Spinal cord (tissue), 10 donors: Measurements from ENCODE around the gene NCLN. TPM values are rescaled to one million over a fixed set of nuclear protein-coding genes. Genes with fewer than 3 reads are reported as not detected.
"Not testable (repeated sequence)": the region's sequence is repeated elsewhere in the genome, so short reads cannot be mapped to it uniquely, and the experiment has no call there.

ENCODE experiments used
- DNase-seq, 6 donors: peaks; one replicate each; pipeline versions ENCODE4 v3.0.0 to v3.0.0-alpha.2; 2013 to 2015; ENCODE audit warnings: low spot score in 6 of 6, low read depth in 4 of 6
- H3K27ac ChIP-seq: one replicate; pipeline ENCODE4 v1.5.1; 2013; ENCODE audit warnings: low read depth, low read length, control low read depth
- H3K27me3 ChIP-seq: one replicate; pipeline ENCODE4 v1.6.1; 2013; ENCODE audit warnings: low read length; ENCODE audit not compliant: control insufficient read depth, insufficient read depth
- H3K36me3 ChIP-seq: one replicate; pipeline ENCODE4 v1.6.1; 2013; ENCODE audit warnings: low read length; ENCODE audit not compliant: control insufficient read depth, insufficient read depth
- H3K4me1 ChIP-seq: one replicate; pipeline ENCODE4 v1.6.1; 2013; ENCODE audit warnings: low read length; ENCODE audit not compliant: control insufficient read depth, insufficient read depth
- H3K4me3 ChIP-seq: one replicate; pipeline ENCODE4 v1.5.1; 2013; ENCODE audit warnings: low read depth, low read length, control low read depth
- H3K9me3 ChIP-seq: one replicate; pipeline ENCODE4 v1.6.1; 2013; ENCODE audit warnings: low read length; ENCODE audit not compliant: control insufficient read depth, insufficient read depth
- WGBS: methylation state at CpG from one replicate; pipeline ENCODE4 v1.1.5; 2013; ENCODE audit warnings: missing lambda C conversion rate; ENCODE audit not compliant: insufficient coverage; 5-methylcytosine and 5-hydroxymethylcytosine counted together
- polyA plus RNA-seq, 2 donors: library from polyadenylated mRNA; unstranded; fragments of 120-200 nt; gene quantifications; one replicate each; pipeline ENCODE4 v1.2.1, GENCODE V29; 2013; ENCODE audit not compliant: insufficient read length in 2 of 2
- total RNA-seq, 2 donors: library from RNA; depleted of rRNA in 1 of 2; stranded (reverse); fragments of 120-200 nt in 1 of 2; fragments of >200 nt in 1 of 2; gene quantifications; one replicate each; pipeline versions ENCODE4 v1.2.3 to v1.2.4, GENCODE V29; 2013 to 2014
- donor health status: healthy.

Gene NCLN
- total and polyA plus RNA-seq, 4 donors, result 12.1 to 55.4 (median 31.2) TPM

- Histone ChIP-seq H3K27me3 (no peaks in the 10 kb centered on the region), H3K4me3 (no peak overlapping the region), H3K36me3 (peaks cover 80% of the 10 kb centered on the region), H3K9me3 (no peaks in the 10 kb centered on the region), H3K27ac (no peak overlapping the region), H3K4me1 (peaks cover 4% of the 10 kb centered on the region)
- DNase-seq, result no peak
- 91% methylated on average over 17 of the region's 17 CpGs for WGBS
Measured at GRCh38 chr19:3194106-3195087, 8.7 kb downstream of the NCLN start.

DNA sequence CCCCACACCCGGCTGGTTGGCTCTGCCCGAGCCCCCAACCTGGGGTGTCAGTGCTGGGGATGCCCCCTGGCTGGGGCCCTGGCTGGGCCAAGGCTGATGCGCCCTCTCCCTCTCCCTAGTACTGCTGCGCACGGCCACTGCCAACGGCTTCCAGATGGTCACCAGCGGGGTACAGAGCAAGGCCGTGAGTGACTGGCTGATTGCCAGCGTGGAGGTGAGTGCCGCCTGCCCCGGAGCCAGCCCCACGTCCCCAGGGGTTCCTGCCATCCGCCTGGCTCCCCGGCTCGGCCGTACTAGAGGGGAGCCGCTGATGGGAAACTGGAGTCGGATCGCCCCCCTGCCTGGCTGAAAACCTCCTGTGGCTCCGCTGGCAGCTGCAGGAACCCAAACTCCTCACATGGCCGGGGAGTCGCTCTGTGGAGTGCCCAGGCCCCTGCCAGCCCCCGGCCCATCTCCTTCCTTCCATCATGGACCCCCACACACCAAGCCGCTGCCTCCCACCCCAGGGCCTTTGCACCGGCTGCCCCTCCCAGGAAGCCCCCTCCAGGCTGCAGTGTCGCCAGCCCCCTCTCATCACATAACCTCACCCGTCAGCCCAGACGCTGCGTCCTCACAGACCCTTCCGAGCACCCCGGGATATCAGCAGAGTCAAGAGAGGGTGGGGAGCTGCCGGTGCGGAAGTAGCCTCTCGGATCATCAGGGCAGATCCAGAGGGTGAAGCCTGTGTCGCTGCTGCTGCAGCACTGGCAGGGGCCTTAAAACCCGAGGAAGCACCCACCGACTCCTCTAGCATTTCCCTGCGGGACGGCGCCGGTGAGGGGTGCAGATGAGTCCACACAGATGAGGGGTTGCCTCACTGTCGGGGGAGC, 10.6 kb downstream of the NCLN start:
- DNase-seq, result no peak

GRCh38 chr19:3196933-3197205, 11.1 kb downstream of the NCLN start:
- no peak overlapping the region for H3K4me3 ChIP-seq
- no peaks in the 10 kb centered on the region for H3K4me1 ChIP-seq
- peaks cover 82% of the 10 kb centered on the region for H3K36me3 ChIP-seq
- no peaks in the 10 kb centered on the region for H3K27me3 ChIP-seq
- DNase-seq, result no peak
- no peaks in the 10 kb centered on the region for H3K9me3 ChIP-seq
- 93% methylated on average over 14 of the region's 14 CpGs for WGBS
- no peak overlapping the region for H3K27ac ChIP-seq

More for the DNA sequence above, 10.6 kb downstream of the NCLN start:
- Histone ChIP-seq H3K27ac (no peak overlapping the region), H3K27me3 (no peaks in the 10 kb centered on the region), H3K4me1 (no peaks in the 10 kb centered on the region), H3K36me3 (peaks cover 79% of the 10 kb centered on the region), H3K9me3 (no peaks in the 10 kb centered on the region), H3K4me3 (no peak overlapping the region)
- 88% methylated on average over 40 of the region's 42 CpGs for WGBS

GRCh38 chr19:3198901-3199700, 13.4 kb downstream of the NCLN start:
- H3K36me3 ChIP-seq, result peaks cover 83% of the 10 kb centered on the region

GRCh38 chr19:3201072-3201700, 15.5 kb downstream of the NCLN start:
- Histone ChIP-seq H3K27ac (no peak overlapping the region), H3K36me3 (peaks cover 93% of the 10 kb centered on the region), H3K27me3 (no peaks in the 10 kb centered on the region), H3K9me3 (no peaks in the 10 kb centered on the region), H3K4me1 (no peaks in the 10 kb centered on the region), H3K4me3 (no peak overlapping the region)
- DNase-seq, result no peak
- 93% methylated on average over 31 of the region's 39 CpGs for WGBS

More at GRCh38 chr19:3198901-3199700, 13.4 kb downstream of the NCLN start:
- Histone ChIP-seq H3K27me3 (no peaks in the 10 kb centered on the region), H3K4me3 (no peak overlapping the region), H3K9me3 (no peaks in the 10 kb centered on the region), H3K27ac (no peak overlapping the region), H3K4me1 (no peaks in the 10 kb centered on the region)
- 92% methylated on average over 38 of the region's 43 CpGs for WGBS
- no peak for DNase-seq

DNA sequence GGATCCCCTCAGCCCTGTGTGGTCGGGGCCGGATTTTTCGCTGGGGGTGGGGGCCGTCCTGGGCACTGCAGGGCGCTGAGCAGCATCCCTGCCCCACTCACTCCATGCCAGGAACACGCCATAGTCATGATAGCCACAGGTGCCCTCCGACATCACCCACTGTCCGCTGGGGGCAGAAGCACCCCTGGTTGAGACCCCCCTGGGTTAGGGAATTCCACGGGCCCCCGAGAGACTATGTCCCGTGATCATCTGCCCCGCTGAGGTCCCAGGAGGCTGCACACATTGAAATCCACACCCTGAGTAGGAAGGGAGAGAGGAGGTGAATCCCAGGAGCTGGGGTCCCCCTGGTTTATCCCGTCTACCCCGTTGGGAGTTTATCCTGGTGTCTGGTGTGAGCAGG, 16.2 kb downstream of the NCLN start:
- Histone ChIP-seq H3K4me1 (no peaks in the 10 kb centered on the region), H3K27me3 (no peaks in the 10 kb centered on the region), H3K4me3 (no peak overlapping the region), H3K27ac (no peak overlapping the region), H3K9me3 (no peaks in the 10 kb centered on the region), H3K36me3 (peaks cover 93% of the 10 kb centered on the region)
- DNase-seq, result no peak
- WGBS, result 96% methylated on average over 14 of the region's 14 CpGs

DNA sequence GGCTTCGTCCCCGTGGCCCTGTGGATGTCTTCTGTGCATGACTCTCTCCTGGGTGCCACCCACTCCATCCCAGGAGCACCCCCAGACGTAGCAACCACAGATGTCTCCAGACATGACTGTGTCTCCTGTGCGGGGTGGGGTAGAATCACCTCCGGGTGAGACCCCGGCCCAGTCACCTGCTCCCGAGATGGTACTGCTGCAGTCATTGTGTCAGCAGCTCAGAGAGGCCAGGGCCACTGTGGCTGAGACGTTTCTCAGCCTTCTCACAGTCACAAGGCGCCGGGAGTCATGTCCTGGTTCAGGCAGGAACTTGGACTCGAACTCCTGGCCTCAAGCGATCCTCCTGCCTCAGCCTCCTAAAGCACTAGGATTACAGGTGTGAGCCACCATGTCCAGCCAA, 16.6 kb downstream of the NCLN start:
- Histone ChIP-seq H3K27me3 (no peaks in the 10 kb centered on the region), H3K4me3 (no peak overlapping the region), H3K4me1 (no peaks in the 10 kb centered on the region), H3K36me3 (peaks cover 93% of the 10 kb centered on the region), H3K27ac (no peak overlapping the region), H3K9me3 (no peaks in the 10 kb centered on the region)
- no peak for DNase-seq
- 83% methylated on average over 12 of the region's 12 CpGs for WGBS

DNA sequence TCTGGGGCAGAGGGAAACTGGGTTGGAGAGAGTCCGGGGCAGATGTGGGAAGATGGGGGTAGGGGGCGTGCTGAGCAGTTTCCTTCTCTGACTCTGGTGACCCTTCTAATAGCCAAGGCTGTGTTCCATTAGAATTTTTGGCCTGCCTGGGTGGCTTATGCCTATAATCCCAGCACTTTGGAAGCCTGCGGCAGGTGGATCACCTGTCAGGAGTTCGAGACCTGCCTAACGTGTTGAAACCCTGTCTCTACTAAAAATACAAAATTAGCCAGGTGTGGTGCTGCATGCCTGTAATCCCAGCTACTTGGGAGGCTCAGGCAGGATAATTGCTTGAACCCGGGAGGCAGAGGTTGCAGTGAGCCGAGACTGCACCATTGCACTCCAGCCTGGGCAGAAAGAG, 17.2 kb downstream of the NCLN start:
- H3K36me3 ChIP-seq, result peaks cover 96% of the 10 kb centered on the region
- not testable (repeated sequence) for H3K9me3 ChIP-seq, H3K4me3 ChIP-seq, H3K4me1 ChIP-seq, DNase-seq, H3K27ac ChIP-seq, H3K27me3 ChIP-seq
- 95% methylated on average over 7 of the region's 7 CpGs for WGBS
